GM12874 (cell line): ENCODE results near the gene CD244.

Source experiments
- TF ChIP-seq, protein P1 (sequence below): IDR thresholded peaks from 2 replicates; pipeline ENCODE4 v1.5.1; 2011; ENCODE audit warnings: low read depth, mild to moderate bottlenecking, control low read depth, low read length, moderate library complexity; ENCODE audit not compliant: insufficient read depth

CD244 gene

DNA sequence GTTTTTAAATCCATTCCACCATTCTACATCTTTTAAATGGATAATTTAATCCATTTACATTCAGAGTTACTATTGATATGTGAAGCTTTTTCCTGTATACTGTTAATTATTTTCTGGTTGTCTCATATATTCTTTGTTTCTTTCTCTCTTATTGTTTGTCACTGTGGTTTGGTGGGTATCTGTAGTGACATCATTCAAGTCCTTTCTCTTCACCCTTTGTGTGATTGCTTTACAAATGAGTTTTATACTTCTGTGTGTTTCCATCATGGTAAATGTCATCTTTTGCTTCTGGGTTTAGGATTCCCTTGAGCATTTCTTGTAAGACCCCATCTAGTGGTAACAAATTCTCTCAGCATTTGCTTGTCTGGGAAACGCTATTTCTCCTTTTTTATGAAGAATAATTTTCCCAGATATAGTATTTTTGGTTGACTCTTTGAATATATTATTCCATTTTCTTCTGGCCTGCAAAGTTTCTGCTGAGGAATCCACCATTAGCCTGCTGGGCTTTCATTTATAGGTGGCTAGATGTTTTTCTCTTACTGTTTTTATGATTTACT is 56.5 kb downstream of the CD244 start:
- TF ChIP-seq, protein P1, sequence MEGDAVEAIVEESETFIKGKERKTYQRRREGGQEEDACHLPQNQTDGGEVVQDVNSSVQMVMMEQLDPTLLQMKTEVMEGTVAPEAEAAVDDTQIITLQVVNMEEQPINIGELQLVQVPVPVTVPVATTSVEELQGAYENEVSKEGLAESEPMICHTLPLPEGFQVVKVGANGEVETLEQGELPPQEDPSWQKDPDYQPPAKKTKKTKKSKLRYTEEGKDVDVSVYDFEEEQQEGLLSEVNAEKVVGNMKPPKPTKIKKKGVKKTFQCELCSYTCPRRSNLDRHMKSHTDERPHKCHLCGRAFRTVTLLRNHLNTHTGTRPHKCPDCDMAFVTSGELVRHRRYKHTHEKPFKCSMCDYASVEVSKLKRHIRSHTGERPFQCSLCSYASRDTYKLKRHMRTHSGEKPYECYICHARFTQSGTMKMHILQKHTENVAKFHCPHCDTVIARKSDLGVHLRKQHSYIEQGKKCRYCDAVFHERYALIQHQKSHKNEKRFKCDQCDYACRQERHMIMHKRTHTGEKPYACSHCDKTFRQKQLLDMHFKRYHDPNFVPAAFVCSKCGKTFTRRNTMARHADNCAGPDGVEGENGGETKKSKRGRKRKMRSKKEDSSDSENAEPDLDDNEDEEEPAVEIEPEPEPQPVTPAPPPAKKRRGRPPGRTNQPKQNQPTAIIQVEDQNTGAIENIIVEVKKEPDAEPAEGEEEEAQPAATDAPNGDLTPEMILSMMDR: no peak

DNA sequence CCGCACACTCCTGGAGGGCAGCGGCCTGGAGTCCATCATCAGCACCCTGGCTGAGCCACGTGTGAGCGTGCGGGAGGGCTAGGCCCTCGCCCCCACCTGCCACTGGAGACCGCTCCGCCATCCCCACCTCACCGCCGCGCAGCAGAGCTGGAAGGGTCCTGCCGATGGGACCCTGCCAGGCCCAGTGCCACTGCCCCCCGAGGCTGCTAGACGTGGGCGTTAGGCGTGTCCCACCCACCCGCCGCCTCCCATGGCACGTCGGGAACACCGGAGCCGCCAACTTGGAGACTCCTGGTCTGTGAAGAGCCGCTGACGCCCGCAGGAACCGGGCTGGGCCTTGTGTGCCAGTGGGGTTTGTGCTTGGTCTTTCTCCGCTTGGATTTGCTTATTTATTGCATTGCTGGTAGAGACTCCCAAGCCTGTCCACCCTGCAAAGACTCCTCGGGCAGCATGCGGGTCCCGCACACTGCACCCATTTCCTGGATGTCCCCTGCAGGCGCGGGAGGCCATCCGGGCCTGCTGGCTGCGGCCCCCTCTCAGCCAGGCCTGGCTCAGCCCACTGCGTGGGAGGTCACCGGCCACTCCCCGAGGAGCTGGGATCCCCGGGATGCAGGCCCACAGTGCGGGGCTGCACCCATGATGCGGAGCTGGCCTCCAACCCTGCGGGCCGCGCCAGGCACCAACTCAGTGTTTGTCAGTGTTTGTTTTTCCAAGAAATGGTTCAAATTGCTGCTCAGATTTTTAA is 60.7 kb downstream of the CD244 start:
- TF ChIP-seq, protein P1: no peak

DNA sequence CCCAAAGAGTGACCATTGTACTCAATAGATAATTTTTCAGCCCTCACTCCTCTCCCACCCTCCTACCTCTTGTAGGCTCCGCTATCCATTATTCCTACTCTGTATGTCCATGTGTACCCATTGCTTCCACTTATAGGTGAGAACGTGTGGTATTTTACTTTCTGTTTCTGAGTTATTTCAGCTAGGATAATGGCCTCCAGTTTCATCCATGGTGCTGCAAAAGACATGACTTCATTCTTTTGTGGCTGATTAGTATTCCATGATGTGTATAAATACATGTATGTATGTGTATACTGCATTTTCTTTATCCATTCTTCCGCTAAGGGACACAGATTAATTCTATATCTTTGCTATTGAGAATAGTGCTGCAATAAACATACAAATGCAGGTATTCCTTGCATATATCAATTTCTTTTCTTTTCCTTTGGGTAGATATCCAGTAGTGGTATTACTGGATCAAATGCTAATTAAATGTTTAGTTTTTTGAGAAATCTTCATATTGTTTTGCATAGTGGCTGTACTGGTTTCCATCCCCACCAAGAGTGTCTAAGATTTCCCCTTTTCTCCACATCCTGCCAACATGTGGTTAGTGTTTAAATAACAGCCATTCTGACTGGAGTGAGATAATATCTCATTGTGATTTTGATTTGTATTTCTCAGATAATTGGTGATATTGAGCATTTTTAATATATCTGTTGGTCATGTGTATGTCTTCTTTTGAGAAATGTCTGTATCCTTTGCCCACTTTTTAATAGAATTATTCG is 61.9 kb downstream of the CD244 start:
- TF ChIP-seq, protein P1: no peak

DNA sequence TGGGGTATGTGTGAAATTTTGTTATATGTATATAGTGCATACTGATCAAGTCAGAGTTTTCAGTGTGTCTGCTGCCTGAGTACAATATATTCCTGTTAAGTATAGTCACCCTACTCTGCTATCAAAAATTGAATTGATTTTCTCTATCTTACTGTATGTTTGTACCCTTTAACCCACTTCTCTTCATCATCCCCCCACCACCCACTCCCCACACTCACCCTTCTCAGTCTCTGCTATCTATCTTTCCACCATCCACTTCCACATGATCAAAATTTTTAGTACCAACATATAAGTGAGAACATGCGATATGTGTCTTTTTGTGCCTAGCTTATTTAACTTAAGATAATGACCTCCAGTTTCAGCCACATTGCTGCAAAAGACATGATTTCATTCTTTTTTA is 62.5 kb downstream of the CD244 start:
- TF ChIP-seq, protein P1: no peak

DNA sequence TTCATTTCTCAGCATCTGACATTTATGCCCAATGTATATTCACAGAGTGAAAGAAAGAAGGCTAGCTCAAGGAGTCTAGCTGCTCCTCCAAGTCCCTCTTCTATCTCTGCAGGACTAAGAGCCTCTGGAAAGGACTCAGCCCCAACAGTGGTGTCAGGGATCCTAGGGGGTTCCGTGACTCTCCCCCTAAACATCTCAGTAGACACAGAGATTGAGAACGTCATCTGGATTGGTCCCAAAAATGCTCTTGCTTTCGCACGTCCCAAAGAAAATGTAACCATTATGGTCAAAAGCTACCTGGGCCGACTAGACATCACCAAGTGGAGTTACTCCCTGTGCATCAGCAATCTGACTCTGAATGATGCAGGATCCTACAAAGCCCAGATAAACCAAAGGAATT is 63.0 kb downstream of the CD244 start:
- TF ChIP-seq, protein P1: no peak

DNA sequence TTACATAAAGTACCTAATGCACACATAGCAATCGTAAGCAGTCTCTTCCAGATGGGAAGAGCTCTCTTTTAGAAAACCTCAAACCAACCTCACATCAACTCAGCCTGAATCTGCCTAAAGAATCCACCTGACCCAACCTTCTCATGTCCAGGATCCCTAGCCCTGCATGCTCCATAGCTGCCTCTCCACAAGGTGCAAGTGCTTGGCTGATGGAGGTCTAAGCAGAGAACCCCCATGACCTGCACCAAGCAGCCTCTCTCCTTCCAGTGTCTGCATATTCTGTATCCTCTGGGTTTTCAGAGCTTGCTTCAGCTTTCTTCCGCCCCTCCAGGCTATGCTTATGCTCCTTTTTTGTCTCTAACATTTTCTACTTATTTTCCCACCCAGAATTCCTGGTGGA is 64.2 kb downstream of the CD244 start:
- TF ChIP-seq, protein P1: no peak

DNA sequence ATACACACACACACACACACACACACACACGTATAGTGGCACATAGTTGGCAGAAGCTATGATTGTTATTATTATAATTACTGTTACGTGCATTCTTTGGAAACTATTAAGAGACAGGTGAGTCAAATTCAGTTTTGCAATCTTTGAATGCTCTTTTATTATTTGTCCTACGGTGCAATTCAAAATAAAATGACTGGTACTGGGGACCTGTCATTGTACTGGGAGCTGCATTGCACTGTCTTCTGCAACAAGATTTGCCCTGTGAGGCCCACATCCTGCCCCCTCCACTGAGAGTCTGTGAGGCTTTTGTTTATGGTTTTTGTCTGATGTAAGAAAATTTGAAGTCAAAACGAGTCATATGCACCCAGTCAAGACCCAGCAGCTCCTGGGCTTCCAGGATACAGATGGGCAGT is 64.8 kb downstream of the CD244 start:
- TF ChIP-seq, protein P1: no peak
